ACHN (cell line): ENCODE data around the gene LAG3.

Experiments
- DNase-seq: peaks from one replicate; pipeline ENCODE4 v3.0.0-alpha.2; 2015
- in situ Hi-C: cut with HindIII; loops from 2 replicates; pipeline ENCODE4 v1.10.0; 2017; ENCODE audit warnings: low sequenced_read_pairs, low pct_ligation_motif_present, low pct_unique_long_range_greater_than_20kb

LAG3 gene

GRCh38 chr12:6782850-6783566, 10.7 kb downstream of the LAG3 start:
- DNase-seq, result no peak
- in situ Hi-C loops, result no loop called here

- DNase-seq, result no peak
- in situ Hi-C loops, result no loop called here
These were observed 11.5 kb downstream of the LAG3 start for GRCh38 chr12:6783828-6784227.

GRCh38 chr12:6784296-6784695, 12.0 kb downstream of the LAG3 start:
- in situ Hi-C loops, result no loop called here
- no peak for DNase-seq

GRCh38 chr12:6784761-6785160, 12.4 kb downstream of the LAG3 start:
- no peak for DNase-seq
- in situ Hi-C loops, result no loop called here

- in situ Hi-C loops, result no loop called here
- no peak for DNase-seq
These were observed 14.2 kb downstream of the LAG3 start for GRCh38 chr12:6786416-6787094.

GRCh38 chr12:6787309-6787708, 15.0 kb downstream of the LAG3 start:
- no peak for DNase-seq
- in situ Hi-C loops, result no loop called here

- in situ Hi-C loops, result no loop called here
- DNase-seq, result no peak
These were observed 16.9 kb downstream of the LAG3 start, which contains the start of gene CD4 for GRCh38 chr12:6788972-6789924. Gene CD4, plus strand, starts transcription at chr12:6789528. Its CDS starts 10,611 bp downstream, at chr12:6800139.

GRCh38 chr12:6790496-6791150, 18.3 kb downstream of the LAG3 start:
- no peak for DNase-seq
- in situ Hi-C loops, result no loop called here

- in situ Hi-C loops, result no loop called here
- DNase-seq, result no peak
These were observed 19.7 kb downstream of the LAG3 start for GRCh38 chr12:6791931-6792520.

GRCh38 chr12:6792522-6793201, 20.3 kb downstream of the LAG3 start:
- DNase-seq, result no peak
- in situ Hi-C loops, result no loop called here

GRCh38 chr12:6795088-6795487, 22.8 kb downstream of the LAG3 start:
- no peak for DNase-seq
- in situ Hi-C loops, result no loop called here

GRCh38 chr12:6796576-6796975, 24.3 kb downstream of the LAG3 start:
- DNase-seq, result no peak

GRCh38 chr12:6799147-6799546, 26.8 kb downstream of the LAG3 start:
- no peak for DNase-seq
- in situ Hi-C loops, result no loop called here

More at GRCh38 chr12:6796576-6796975, 24.3 kb downstream of the LAG3 start:
- in situ Hi-C loops, result no loop called here

- in situ Hi-C loops, result no loop called here
These were observed 34.9 kb downstream of the LAG3 start for GRCh38 chr12:6807170-6807569.

GRCh38 chr12:6809056-6809455, 36.7 kb downstream of the LAG3 start:
- in situ Hi-C loops, result no loop called here

More at GRCh38 chr12:6807170-6807569, 34.9 kb downstream of the LAG3 start:
- DNase-seq, result peak; percentile 40

GRCh38 chr12:6810758-6811157, 38.4 kb downstream of the LAG3 start:
- in situ Hi-C loops, result no loop called here
- no peak for DNase-seq

More at GRCh38 chr12:6809056-6809455, 36.7 kb downstream of the LAG3 start:
- DNase-seq, result no peak

- DNase-seq, result no peak
- in situ Hi-C loops, result no loop called here
These were observed 41.0 kb downstream of the LAG3 start for GRCh38 chr12:6813363-6813762.

- in situ Hi-C loops, result no loop called here
- DNase-seq, result no peak
These were observed 44.3 kb downstream of the LAG3 start for GRCh38 chr12:6816598-6816997.
